Left hindlimb (tissue), 1 donor: ENCODE measurements around the gene ZNF354C.

Experiments used
- DNase-seq: peaks from one replicate; pipeline ENCODE4 v3.0.0-alpha.2; 2018

The ZNF354C gene

GRCh38 chr5:179114756-179115155, 54.6 kb downstream of the ZNF354C start:
- no peak for DNase-seq

GRCh38 chr5:179115307-179115706, 55.1 kb downstream of the ZNF354C start:
- no peak for DNase-seq

GRCh38 chr5:179115845-179116524, 55.8 kb downstream of the ZNF354C start:
- DNase-seq, result no peak

- no peak for DNase-seq
Measured at GRCh38 chr5:179118338-179118737, 58.2 kb downstream of the ZNF354C start.

- no peak for DNase-seq
Measured at GRCh38 chr5:179118756-179119414, 58.7 kb downstream of the ZNF354C start.

- no peak for DNase-seq
Measured at GRCh38 chr5:179119415-179120170, 59.4 kb downstream of the ZNF354C start.

- no peak for DNase-seq
Measured at GRCh38 chr5:179120421-179120861, 60.3 kb downstream of the ZNF354C start.

GRCh38 chr5:179120951-179121666, 60.9 kb downstream of the ZNF354C start:
- no peak for DNase-seq

GRCh38 chr5:179121667-179122111, 61.5 kb downstream of the ZNF354C start:
- no peak for DNase-seq

- DNase-seq, result no peak
Measured at GRCh38 chr5:179122411-179123108, 62.4 kb downstream of the ZNF354C start.

GRCh38 chr5:179123109-179123426, 62.9 kb downstream of the ZNF354C start:
- no peak for DNase-seq

- no peak for DNase-seq
Measured at GRCh38 chr5:179123491-179124272, 63.5 kb downstream of the ZNF354C start.

GRCh38 chr5:179124273-179124852, 64.2 kb downstream of the ZNF354C start:
- DNase-seq, result no peak

GRCh38 chr5:179124853-179125788, 64.9 kb downstream of the ZNF354C start:
- DNase-seq, result no peak

GRCh38 chr5:179125789-179126505, 65.8 kb downstream of the ZNF354C start:
- no peak for DNase-seq

- DNase-seq, result no peak
Measured at GRCh38 chr5:179126506-179126991, 66.4 kb downstream of the ZNF354C start.

- peak; percentile 15 for DNase-seq
Measured at GRCh38 chr5:179127136-179128040, 67.2 kb downstream of the ZNF354C start.

- no peak for DNase-seq
Measured at GRCh38 chr5:179128041-179128365, 67.8 kb downstream of the ZNF354C start.
